GM04504 (cell line): Measurements from ENCODE around the gene ITPKB.
"Not testable (repeated sequence)": the region's sequence is repeated elsewhere in the genome, so short reads cannot be mapped to it uniquely, and the experiment has no call there.

Experiments
- DNase-seq: peaks from one replicate; pipeline ENCODE4 v3.0.0-alpha.2; 2012; ENCODE audit warnings: low read depth

Gene ITPKB

GRCh38 chr1:226624526-226624925, 114.6 kb downstream of the ITPKB start:
- peak; percentile 62 for DNase-seq

GRCh38 chr1:226622012-226622411, 117.1 kb downstream of the ITPKB start:
- DNase-seq = no peak

GRCh38 chr1:226619031-226619430, 120.1 kb downstream of the ITPKB start:
- no peak for DNase-seq

- no peak for DNase-seq
These were observed 120.7 kb downstream of the ITPKB start for GRCh38 chr1:226618380-226618779.

- DNase-seq = not testable (repeated sequence)
These were observed 121.4 kb downstream of the ITPKB start for GRCh38 chr1:226617719-226618118.

- no peak for DNase-seq
These were observed 122.0 kb downstream of the ITPKB start for GRCh38 chr1:226617109-226617508.

GRCh38 chr1:226616636-226617035, 122.4 kb downstream of the ITPKB start:
- DNase-seq = no peak

- DNase-seq = no peak
These were observed 123.2 kb downstream of the ITPKB start for GRCh38 chr1:226615876-226616275.

GRCh38 chr1:226611980-226612379, 127.1 kb downstream of the ITPKB start:
- DNase-seq = not testable (repeated sequence)

GRCh38 chr1:226611301-226611700, 127.8 kb downstream of the ITPKB start:
- no peak for DNase-seq

- DNase-seq = no peak
These were observed 128.4 kb downstream of the ITPKB start for GRCh38 chr1:226610671-226611070.

GRCh38 chr1:226609836-226610455, 129.1 kb downstream of the ITPKB start:
- no peak for DNase-seq

GRCh38 chr1:226608699-226609505, 130.2 kb downstream of the ITPKB start:
- DNase-seq = no peak

- no peak for DNase-seq
These were observed 131.3 kb downstream of the ITPKB start for GRCh38 chr1:226607821-226608220.

- no peak for DNase-seq
These were observed 131.8 kb downstream of the ITPKB start for GRCh38 chr1:226607268-226607660.

- no peak for DNase-seq
These were observed 132.5 kb downstream of the ITPKB start for GRCh38 chr1:226606311-226607267.

GRCh38 chr1:226605318-226605950, 133.6 kb downstream of the ITPKB start:
- no peak for DNase-seq

GRCh38 chr1:226604560-226605317, 134.3 kb downstream of the ITPKB start:
- DNase-seq = no peak

- DNase-seq = no peak
These were observed 135.1 kb downstream of the ITPKB start for GRCh38 chr1:226603858-226604559.

- peak; percentile 66 for DNase-seq
These were observed 135.8 kb downstream of the ITPKB start for GRCh38 chr1:226603022-226603857.
